Astrocyte of the cerebellum (primary cell): ENCODE results near the gene THOC5.
A peak's percentile ranks its signal among the peaks of the same experiment; 100 is the strongest.

Experiments used
- DNase-seq: peaks from one replicate; pipeline ENCODE4 v3.0.0-alpha.2; 2011; ENCODE audit warnings: low read depth
- H3K4me3 ChIP-seq: 2 replicates; pipeline ENCODE4 v1.5.1; 2011; ENCODE audit warnings: mild to moderate bottlenecking, low read depth, low read length, moderate library complexity
- CTCF ChIP-seq: IDR thresholded peaks from 2 replicates; pipeline ENCODE4 v1.5.1; 2012; ENCODE audit warnings: low read length, low read depth, moderate library complexity, mild to moderate bottlenecking; ENCODE audit errors: missing control alignments
- in situ Hi-C: cut with HindIII; loops from 2 replicates; pipeline ENCODE4 v1.10.0; 2017; ENCODE audit warnings: low sequenced_read_pairs

THOC5 gene

DNA sequence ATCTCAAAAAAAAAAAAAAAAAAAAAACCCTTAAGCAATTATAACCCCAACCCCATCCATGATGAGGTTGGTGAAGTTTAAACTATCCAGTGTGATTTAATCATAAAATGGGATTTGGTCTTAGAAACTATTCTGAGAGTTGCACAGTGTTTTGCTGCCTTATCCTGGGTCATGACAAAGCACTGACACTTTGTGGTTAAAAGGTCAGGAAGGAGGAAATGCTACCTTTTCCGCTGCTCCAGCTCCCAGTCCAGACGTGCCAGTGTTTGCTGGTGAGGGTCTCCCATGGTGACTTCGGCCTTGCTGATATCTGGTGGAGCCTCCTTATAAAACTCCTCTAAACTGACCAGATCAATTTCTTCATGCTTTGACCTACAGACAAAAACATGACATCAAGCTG is 14.5 kb downstream of the THOC5 start:
- in situ Hi-C loops = no loop called here
- TF ChIP-seq CTCF = no peak
- H3K4me3 ChIP-seq = no peak overlapping the region
- no peak for DNase-seq

GRCh38 chr22:29536411-29536810 is 17.1 kb downstream of the THOC5 start:
- no peak overlapping the region for H3K4me3 ChIP-seq
- no peak for TF ChIP-seq CTCF
- in situ Hi-C loops = no loop called here
- no peak for DNase-seq

- in situ Hi-C loops = no loop called here
- H3K4me3 ChIP-seq = no peak overlapping the region
- TF ChIP-seq CTCF = no peak
These were observed 22.1 kb downstream of the THOC5 start for GRCh38 chr22:29531419-29531818.

DNA sequence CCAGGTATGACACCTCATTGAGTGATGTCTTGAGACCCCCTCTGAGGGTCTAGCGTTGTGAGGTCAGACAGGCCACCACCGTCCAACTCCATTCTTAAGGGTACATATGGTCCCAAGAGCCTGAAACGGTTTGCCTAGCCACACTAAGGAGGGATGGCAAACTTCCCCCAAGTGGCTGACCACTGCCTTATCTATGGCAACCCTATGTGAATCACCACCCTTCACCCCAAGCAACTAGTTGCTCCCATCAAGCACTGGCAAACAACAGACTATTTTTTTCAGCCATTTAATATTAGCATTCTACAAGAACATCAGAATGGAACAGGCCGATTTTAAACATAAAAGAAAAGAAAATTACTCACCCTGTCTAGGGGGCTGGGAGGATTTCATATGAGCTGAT is 22.8 kb downstream of the THOC5 start:
- no peak for DNase-seq
- H3K4me3 ChIP-seq = no peak overlapping the region
- in situ Hi-C loops = no loop called here
- TF ChIP-seq CTCF = no peak

More at GRCh38 chr22:29531419-29531818, 22.1 kb downstream of the THOC5 start:
- DNase-seq = no peak

GRCh38 chr22:29528144-29528543 is 25.4 kb downstream of the THOC5 start:
- no peak for TF ChIP-seq CTCF
- no peak overlapping the region for H3K4me3 ChIP-seq
- no peak for DNase-seq
- in situ Hi-C loops = no loop called here

- no peak for DNase-seq
- TF ChIP-seq CTCF = peak; percentile 46
- in situ Hi-C loops = no loop called here
- H3K4me3 ChIP-seq = no peak overlapping the region
These were observed 28.9 kb downstream of the THOC5 start for GRCh38 chr22:29524442-29525191.

- TF ChIP-seq CTCF = no peak
- no peak for DNase-seq
- no peak overlapping the region for H3K4me3 ChIP-seq
- in situ Hi-C loops = no loop called here
These were observed 29.8 kb downstream of the THOC5 start for GRCh38 chr22:29523761-29524160.
